22Rv1 (cell line): ENCODE measurements around the gene RFPL2.

Source experiments
- CTCF ChIP-seq: fragments of 450-650 bp; IDR thresholded peaks from 2 replicates; pipeline ENCODE4 v1.5.1; 2017; ENCODE audit warnings: mild to moderate bottlenecking
- ZFX ChIP-seq: fragments of 450-650 bp; IDR thresholded peaks from 2 replicates; pipeline ENCODE4 v1.6.1; 2017; ENCODE audit warnings: antibody characterized with exemption, borderline replicate concordance

- TF ChIP-seq CTCF, result peak; percentile 7; the same call in 1 of the 2 replicates
- no peak for TF ChIP-seq ZFX
Measured at GRCh38 chr22:32204856-32205722, at the start of gene RFPL2.
